GM13977 (cell line): Measurements from ENCODE around the gene POU5F2.

Experiments
- DNase-seq: peaks from one replicate; pipeline ENCODE4 v3.0.0; 2012; ENCODE audit warnings: low spot score
- CTCF ChIP-seq: IDR thresholded peaks from 2 replicates; pipeline ENCODE4 v1.5.1; 2012; ENCODE audit warnings: mild to moderate bottlenecking, control low read depth; ENCODE audit not compliant: insufficient read depth; ENCODE audit errors: extremely low read depth, missing control alignments
- in situ Hi-C: fragments of 300-500 bp; cut with MboI; formaldehyde crosslinking; loops from one replicate; pipeline ENCODE4 v1.12.0; 2022; ENCODE audit warnings: low sequenced_read_pairs, low pct_unique_long_range_greater_than_20kb, mixed read lengths, inconsistent platforms; ENCODE audit not compliant: unreplicated experiment

The POU5F2 gene

GRCh38 chr5:93735378-93735777 is 6.0 kb downstream of the POU5F2 start:
- TF ChIP-seq CTCF = no peak
- in situ Hi-C loops = no loop called here
- DNase-seq = no peak

- no peak for TF ChIP-seq CTCF
- in situ Hi-C loops = no loop called here
- DNase-seq = no peak
Observed at GRCh38 chr5:93731987-93732386, 9.4 kb downstream of the POU5F2 start.

GRCh38 chr5:93726595-93726994 is 14.8 kb downstream of the POU5F2 start:
- no peak for DNase-seq
- TF ChIP-seq CTCF = no peak
- in situ Hi-C loops = no loop called here

- in situ Hi-C loops = no loop called here
- DNase-seq = no peak
- TF ChIP-seq CTCF = no peak
Observed at GRCh38 chr5:93724791-93725190, 16.6 kb downstream of the POU5F2 start.

- TF ChIP-seq CTCF = no peak
- in situ Hi-C loops = no loop called here
Observed at GRCh38 chr5:93723681-93724080, 17.7 kb downstream of the POU5F2 start.

GRCh38 chr5:93723005-93723404 is 18.4 kb downstream of the POU5F2 start:
- no peak for TF ChIP-seq CTCF
- in situ Hi-C loops = no loop called here
- DNase-seq = no peak

More at GRCh38 chr5:93723681-93724080, 17.7 kb downstream of the POU5F2 start:
- DNase-seq = no peak

- no peak for TF ChIP-seq CTCF
Observed at GRCh38 chr5:93722588-93722987, 18.8 kb downstream of the POU5F2 start.

More at GRCh38 chr5:93722588-93722987, 18.8 kb downstream of the POU5F2 start:
- no peak for DNase-seq
- in situ Hi-C loops = no loop called here
